ENCODE measurements around the gene DCAF4L1. TPM values are rescaled to one million over a fixed set of nuclear protein-coding genes. Genes with fewer than 3 reads are reported as not detected.

Gene DCAF4L1
- total and polyA plus RNA-seq, 2 donors from 2014 or later: 0.16 to 0.28 TPM

DNA sequence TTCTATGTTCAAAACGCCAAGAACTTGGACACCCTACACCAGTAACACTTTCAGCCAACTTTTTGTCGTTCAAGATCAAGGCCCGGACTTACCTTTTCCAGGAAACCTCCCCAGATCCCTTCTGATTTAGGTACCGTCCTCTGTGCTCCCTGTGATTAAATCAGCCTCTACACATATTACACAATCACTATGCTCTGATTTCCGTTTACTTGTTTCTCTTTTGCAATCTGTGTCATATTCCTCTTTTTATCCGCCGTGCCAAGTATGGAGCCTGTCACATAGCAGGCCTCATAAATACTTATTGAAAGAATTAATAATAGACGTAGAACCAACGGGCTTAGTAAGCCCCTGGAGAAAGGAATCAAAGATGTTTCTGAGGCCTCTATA lies 47.0 kb upstream of the DCAF4L1 start:
- H3K27me3 ChIP-seq (ENCODE audit: control insufficient read depth, insufficient read depth, low read length): no peaks in the 10 kb centered on the region
- H3K9ac ChIP-seq (ENCODE audit: low read length in 3 of 3): no peak overlapping the region
- FAIRE-seq: no peak
- intact Hi-C loops (cut with DNase I): no loop called here
- no peak for DNase-seq
- peaks cover 0 to 9% (median 0%) of the 10 kb centered on the region in 3 donors for H3K4me1 ChIP-seq (ENCODE audit: control insufficient read depth in 2 of 3, insufficient read depth in 2 of 3, low read depth in 1 of 3, low read length in 3 of 3)
- H3K4me3 ChIP-seq (ENCODE audit: low read length in 3 of 3): peak overlapping the region; percentile 81 to 96 (median 95)
- peak overlapping the region in 1 of 2 donors; percentile 82 for H3K27ac ChIP-seq (ENCODE audit: low read depth in 2 of 2, low read length in 2 of 2)
- TF ChIP-seq, protein P1, sequence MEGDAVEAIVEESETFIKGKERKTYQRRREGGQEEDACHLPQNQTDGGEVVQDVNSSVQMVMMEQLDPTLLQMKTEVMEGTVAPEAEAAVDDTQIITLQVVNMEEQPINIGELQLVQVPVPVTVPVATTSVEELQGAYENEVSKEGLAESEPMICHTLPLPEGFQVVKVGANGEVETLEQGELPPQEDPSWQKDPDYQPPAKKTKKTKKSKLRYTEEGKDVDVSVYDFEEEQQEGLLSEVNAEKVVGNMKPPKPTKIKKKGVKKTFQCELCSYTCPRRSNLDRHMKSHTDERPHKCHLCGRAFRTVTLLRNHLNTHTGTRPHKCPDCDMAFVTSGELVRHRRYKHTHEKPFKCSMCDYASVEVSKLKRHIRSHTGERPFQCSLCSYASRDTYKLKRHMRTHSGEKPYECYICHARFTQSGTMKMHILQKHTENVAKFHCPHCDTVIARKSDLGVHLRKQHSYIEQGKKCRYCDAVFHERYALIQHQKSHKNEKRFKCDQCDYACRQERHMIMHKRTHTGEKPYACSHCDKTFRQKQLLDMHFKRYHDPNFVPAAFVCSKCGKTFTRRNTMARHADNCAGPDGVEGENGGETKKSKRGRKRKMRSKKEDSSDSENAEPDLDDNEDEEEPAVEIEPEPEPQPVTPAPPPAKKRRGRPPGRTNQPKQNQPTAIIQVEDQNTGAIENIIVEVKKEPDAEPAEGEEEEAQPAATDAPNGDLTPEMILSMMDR (IDR thresholded peaks at IDR 0.05; ENCODE audit: borderline replicate concordance, extremely low read depth, insufficient read depth): no peak
- no peaks in the 10 kb centered on the region for H3K9me3 ChIP-seq (ENCODE audit: control insufficient read depth in 2 of 3, insufficient read depth in 1 of 3, low read length in 3 of 3)
- H3K36me3 ChIP-seq (ENCODE audit: control insufficient read depth in 2 of 3, insufficient read depth in 3 of 3, low read length in 3 of 3): peaks cover 3 to 5% (median 4%) of the 10 kb centered on the region in 3 donors

DNA sequence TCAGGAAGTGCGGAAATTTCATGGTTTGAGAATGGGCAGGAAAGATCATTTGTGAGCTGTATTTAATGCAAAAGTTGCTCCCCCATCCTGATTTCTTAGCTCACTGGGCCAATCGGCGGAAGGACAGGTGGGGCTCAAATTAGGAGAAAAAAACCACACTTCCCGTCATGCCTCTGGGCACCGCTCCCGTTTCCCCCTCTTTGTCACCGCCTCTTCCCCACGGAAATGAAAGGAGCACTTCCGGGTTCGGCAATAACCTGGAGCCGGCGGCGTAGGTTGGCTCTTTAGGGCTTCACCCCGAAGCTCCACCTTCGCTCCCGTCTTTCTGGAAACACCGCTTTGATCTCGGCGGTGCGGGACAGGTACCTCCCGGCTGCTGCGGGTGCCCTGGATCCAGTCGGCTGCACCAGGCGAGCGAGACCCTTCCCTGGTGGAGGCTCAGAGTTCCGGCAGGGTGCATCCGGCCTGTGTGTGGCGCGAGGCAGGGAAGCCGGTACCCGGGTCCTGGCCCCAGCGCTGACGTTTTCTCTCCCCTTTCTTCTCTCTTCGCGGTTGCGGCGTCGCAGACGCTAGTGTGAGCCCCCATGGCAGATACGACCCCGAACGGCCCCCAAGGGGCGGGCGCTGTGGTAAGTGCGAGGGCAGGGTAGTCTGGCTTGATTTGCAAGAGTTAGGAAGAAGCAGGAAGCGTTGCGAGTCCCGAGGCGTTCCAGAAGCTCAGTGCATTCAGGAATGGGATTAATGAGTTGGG lies 46.5 kb upstream of the DCAF4L1 start, which contains the start of gene TMEM33:
Gene TMEM33, plus strand, starts transcription at position 529 of the 751 bp plus-strand sequence. Its CDS starts 56 bp downstream, at position 585.
- intact Hi-C loops (cut with DNase I): no loop called here
- H3K27ac ChIP-seq (ENCODE audit: low read depth in 2 of 2, low read length in 2 of 2): peak within 1 kb of the TSS; percentile 55 to 82
- no peaks in the 10 kb centered on the region for H3K27me3 ChIP-seq (ENCODE audit: control insufficient read depth, insufficient read depth, low read length)
- TF ChIP-seq, protein P1 (IDR thresholded peaks at IDR 0.05; ENCODE audit: borderline replicate concordance, extremely low read depth, insufficient read depth): no peak
- FAIRE-seq (no peak), DNase-seq (peak; percentile 90 to 96 (median 90))
- no peaks in the 10 kb centered on the region for H3K9me3 ChIP-seq (ENCODE audit: control insufficient read depth in 2 of 3, insufficient read depth in 1 of 3, low read length in 3 of 3)
- H3K4me3 ChIP-seq (ENCODE audit: low read length in 3 of 3): peak within 1 kb of the TSS; percentile 81 to 96 (median 95)
- peak within 1 kb of the TSS; percentile 65 to 89 (median 83) for H3K9ac ChIP-seq (ENCODE audit: low read length in 3 of 3)
- H3K4me1 ChIP-seq (ENCODE audit: control insufficient read depth in 2 of 3, insufficient read depth in 2 of 3, low read depth in 1 of 3, low read length in 3 of 3): peaks cover 0 to 9% (median 0%) of the 10 kb centered on the region in 3 donors
- H3K36me3 ChIP-seq (ENCODE audit: control insufficient read depth in 2 of 3, insufficient read depth in 3 of 3, low read length in 3 of 3): peaks cover 3 to 8% (median 4%) of the 10 kb centered on the region in 3 donors

DNA sequence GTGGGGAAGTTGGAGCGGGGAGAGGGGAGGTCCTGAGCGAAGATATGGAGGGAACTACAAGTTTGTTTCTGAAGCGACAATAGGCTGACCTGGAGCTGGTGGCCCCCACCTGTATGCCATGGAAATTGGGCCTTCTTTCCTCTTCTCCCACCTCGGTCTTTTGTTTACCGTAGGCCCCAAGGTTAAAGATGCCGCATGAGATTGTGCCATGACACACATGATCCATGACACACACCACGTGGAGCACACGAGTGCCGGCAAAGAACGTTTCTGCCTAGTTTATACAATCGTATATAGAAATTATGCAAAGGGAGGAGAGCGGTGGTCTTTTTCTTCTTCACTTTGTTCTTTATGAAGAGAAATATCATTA lies 45.9 kb upstream of the DCAF4L1 start:
- FAIRE-seq (no peak), DNase-seq (no peak)
- Histone ChIP-seq H3K27ac (ENCODE audit: low read depth in 2 of 2, low read length in 2 of 2) (peak overlapping the region in 1 of 2 donors; percentile 55), H3K36me3 (ENCODE audit: control insufficient read depth in 2 of 3, insufficient read depth in 3 of 3, low read length in 3 of 3) (peaks cover 3 to 8% (median 4%) of the 10 kb centered on the region in 3 donors), H3K9ac (ENCODE audit: low read length in 3 of 3) (peak overlapping the region; percentile 65 to 89 (median 83)), H3K4me3 (ENCODE audit: low read length in 3 of 3) (peak overlapping the region; percentile 81 to 96 (median 95)), H3K27me3 (ENCODE audit: control insufficient read depth, insufficient read depth, low read length) (no peaks in the 10 kb centered on the region), H3K9me3 (ENCODE audit: control insufficient read depth in 2 of 3, insufficient read depth in 1 of 3, low read length in 3 of 3) (no peaks in the 10 kb centered on the region), H3K4me1 (ENCODE audit: control insufficient read depth in 2 of 3, insufficient read depth in 2 of 3, low read depth in 1 of 3, low read length in 3 of 3) (peaks cover 0 to 9% (median 0%) of the 10 kb centered on the region in 3 donors)
- TF ChIP-seq, protein P1 (IDR thresholded peaks at IDR 0.05; ENCODE audit: borderline replicate concordance, extremely low read depth, insufficient read depth): no peak
- intact Hi-C loops (cut with DNase I): no loop called here
